GM23248 (cell line): ENCODE results near the gene CHMP3. TPM values are rescaled to one million over a fixed set of nuclear protein-coding genes. Genes with fewer than 3 reads are reported as not detected.

ENCODE experiments used
- DNase-seq: peaks from one replicate; pipeline ENCODE4 v3.0.0-alpha.2; 2015
- H2AFZ ChIP-seq: fragments of 200-600 bp; sonication (generic); 2 replicates; pipeline ENCODE4 v1.6.1; 2016; ENCODE audit warnings: antibody characterized with exemption
- H3F3A ChIP-seq: fragments of 200-600 bp; sonication (generic); 2 replicates; pipeline ENCODE4 v1.6.1; 2016; ENCODE audit warnings: mild to moderate bottlenecking, antibody characterized with exemption, mixed run types; ENCODE audit not compliant: insufficient read depth
- H3K27ac ChIP-seq: fragments of 200-600 bp; sonication (generic); 2 replicates; pipeline ENCODE4 v1.5.1; 2016; ENCODE audit warnings: mild to moderate bottlenecking
- H3K27me3 ChIP-seq: fragments of 200-600 bp; sonication (generic); replicated peaks from 2 replicates; pipeline ENCODE4 v1.6.1; 2016; ENCODE audit warnings: mild to moderate bottlenecking; ENCODE audit not compliant: insufficient read depth
- H3K36me3 ChIP-seq: fragments of 200-600 bp; sonication (generic); 2 replicates; pipeline ENCODE4 v1.6.1; 2016; ENCODE audit warnings: low read depth, mild to moderate bottlenecking
- H3K4me1 ChIP-seq: fragments of 200-600 bp; sonication (generic); 2 replicates; pipeline ENCODE4 v1.6.1; 2016; ENCODE audit warnings: mild to moderate bottlenecking; ENCODE audit not compliant: insufficient read depth
- H3K4me2 ChIP-seq: fragments of 200-600 bp; sonication (generic); one replicate; pipeline ENCODE4 v1.6.1; 2016; ENCODE audit warnings: mild to moderate bottlenecking; ENCODE audit not compliant: unreplicated experiment
- H3K4me3 ChIP-seq: fragments of 200-600 bp; sonication (generic); 2 replicates; pipeline ENCODE4 v1.5.1; 2016; ENCODE audit warnings: mild to moderate bottlenecking
- H3K79me2 ChIP-seq: fragments of 200-600 bp; sonication (generic); 2 replicates; pipeline ENCODE4 v1.6.1; 2016; ENCODE audit warnings: mild to moderate bottlenecking; ENCODE audit not compliant: insufficient read depth
- H3K9ac ChIP-seq: fragments of 200-600 bp; sonication (generic); 2 replicates; pipeline ENCODE4 v1.6.1; 2016; ENCODE audit warnings: mild to moderate bottlenecking
- H3K9me2 ChIP-seq: fragments of 200-600 bp; sonication (generic); 2 replicates; pipeline ENCODE4 v1.6.1; 2016; ENCODE audit warnings: mixed run types, mild to moderate bottlenecking, moderate library complexity; ENCODE audit not compliant: insufficient read depth
- H3K9me3 ChIP-seq: fragments of 200-600 bp; sonication (generic); one replicate; pipeline ENCODE4 v1.6.1; 2017; ENCODE audit warnings: low read depth
- H4K20me1 ChIP-seq: fragments of 200-600 bp; sonication (generic); 2 replicates; pipeline ENCODE4 v1.6.0; 2016; ENCODE audit not compliant: insufficient read depth
- EZH2 ChIP-seq: fragments of 200-600 bp; sonication (generic); IDR thresholded peaks from 2 replicates; pipeline ENCODE4 v1.6.1; 2018; ENCODE audit warnings: antibody characterized with exemption, mild to moderate bottlenecking; ENCODE audit not compliant: insufficient read depth, poor library complexity, severe bottlenecking
- EZH2phosphoT487 ChIP-seq: fragments of 200-600 bp; sonication (generic); IDR thresholded peaks from 2 replicates; pipeline ENCODE4 v1.6.1; 2018; ENCODE audit warnings: antibody characterized with exemption, moderate library complexity, mild to moderate bottlenecking, low read depth; ENCODE audit not compliant: insufficient read depth
- WGBS, 2 experiments: methylation state at CpG; one replicate each; pipeline ENCODE4 v1.1.6; 2015 to 2017; ENCODE audit warnings: low lambda C conversion rate in 2 of 2, low coverage in 1 of 2; ENCODE audit errors: missing lambda C conversion rate in 2 of 2; 5-methylcytosine and 5-hydroxymethylcytosine counted together
- in situ Hi-C: fragments of 300-500 bp; cut with MboI; formaldehyde crosslinking; loops from 2 replicates; pipeline ENCODE4 v1.15.0; 2020
- polyA plus RNA-seq: library from polyadenylated mRNA; unstranded; fragments of >200 nt; fragmentation: Nextera tagmentation; extraction: Ambion mirVana; gene quantifications from 2 replicates; pipeline ENCODE4 v1.2.1, GENCODE V29; 2016
- total RNA-seq: library from RNA; depleted of rRNA; stranded (reverse); fragments of >200 nt; shearing (Covaris generic); gene quantifications from 2 replicates; pipeline ENCODE4 v1.2.3, GENCODE V29; 2014

Gene CHMP3
- total and polyA plus RNA-seq, 2 experiments from 2014 or later, result 74.5 to 81.2 TPM

DNA sequence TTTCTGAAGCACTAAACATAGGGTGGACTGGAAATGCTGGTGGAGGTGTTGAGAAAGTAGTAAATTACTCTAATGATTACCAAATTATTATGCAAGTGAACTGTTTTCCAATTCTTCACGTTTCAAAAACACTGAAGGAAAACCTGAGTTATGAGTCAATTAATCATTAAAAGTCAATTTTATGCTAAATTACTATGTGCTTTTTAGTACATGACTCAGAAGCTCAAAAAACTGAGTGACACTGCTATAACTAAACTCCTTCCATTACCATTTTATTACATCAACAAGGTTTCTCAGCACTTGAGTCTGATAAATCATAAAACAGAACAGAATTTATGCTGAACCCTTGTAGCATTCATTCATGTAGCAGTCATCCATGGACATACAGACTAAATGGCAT, 20.4 kb downstream of the CHMP3 start:
- Histone ChIP-seq H3K9me3 (no peaks in the 10 kb centered on the region), H3K9me2 (no peaks in the 10 kb centered on the region), H3K4me3 (no peak overlapping the region), H3K9ac (no peak overlapping the region), H4K20me1 (no peaks in the 10 kb centered on the region), H3K4me2 (no peak overlapping the region), H2AFZ (no peak overlapping the region), H3K36me3 (0 out of 2 replicates have a peak, but pooled peaks cover 3% of the 10 kb centered on the region), H3K27ac (no peak overlapping the region), H3K79me2 (0 out of 2 replicates have a peak, but pooled peaks cover 4% of the 10 kb centered on the region), H3K27me3 (no peaks in the 10 kb centered on the region), H3K4me1 (no peaks in the 10 kb centered on the region), H3F3A (no peaks in the 10 kb centered on the region)
- no peak for DNase-seq
- WGBS, 2 experiments, result 0 to 6% methylated on average over 1 of the region's 1 CpG
- TF ChIP-seq EZH2phosphoT487, result no peak
- TF ChIP-seq EZH2, result no peak
- in situ Hi-C loops, result no loop called here

DNA sequence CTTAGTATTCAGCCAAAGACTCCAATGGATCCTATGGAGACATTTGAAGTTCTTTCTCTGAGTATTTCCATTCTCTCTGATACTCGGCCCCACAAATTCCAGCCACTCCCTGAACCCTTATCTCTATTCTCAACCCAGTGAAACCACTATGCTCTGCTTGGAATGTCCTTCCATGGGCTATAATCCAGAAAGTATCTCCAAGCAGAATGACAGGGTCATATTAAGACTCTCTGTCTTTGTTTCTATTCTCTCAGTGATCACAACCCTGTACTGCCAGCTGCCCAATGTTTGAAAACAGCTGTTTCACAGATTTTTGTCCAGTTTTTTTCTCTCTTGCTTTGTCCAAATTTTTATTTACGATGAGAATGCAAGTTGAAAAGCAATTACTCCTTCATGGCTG, 21.9 kb downstream of the CHMP3 start:
- 19 to 23% methylated on average over 2 of the region's 2 CpGs for WGBS, 2 experiments
- H3K9me3 ChIP-seq, result no peaks in the 10 kb centered on the region
- no peaks in the 10 kb centered on the region for H3K27me3 ChIP-seq
- H3K9ac ChIP-seq, result no peak overlapping the region
- TF ChIP-seq EZH2 (no peak), EZH2phosphoT487 (no peak)
- no peaks in the 10 kb centered on the region for H4K20me1 ChIP-seq
- H2AFZ ChIP-seq, result no peak overlapping the region
- no peak for DNase-seq
- no peak overlapping the region for H3K27ac ChIP-seq
- 0 out of 2 replicates have a peak, but pooled peaks cover 4% of the 10 kb centered on the region for H3K79me2 ChIP-seq
- no peak overlapping the region for H3K4me2 ChIP-seq
- 0 out of 2 replicates have a peak, but pooled peaks cover 3% of the 10 kb centered on the region for H3K36me3 ChIP-seq
- no peaks in the 10 kb centered on the region for H3K9me2 ChIP-seq
- H3K4me3 ChIP-seq, result no peak overlapping the region
- H3K4me1 ChIP-seq, result no peaks in the 10 kb centered on the region
- in situ Hi-C loops, result no loop called here
- H3F3A ChIP-seq, result no peaks in the 10 kb centered on the region

DNA sequence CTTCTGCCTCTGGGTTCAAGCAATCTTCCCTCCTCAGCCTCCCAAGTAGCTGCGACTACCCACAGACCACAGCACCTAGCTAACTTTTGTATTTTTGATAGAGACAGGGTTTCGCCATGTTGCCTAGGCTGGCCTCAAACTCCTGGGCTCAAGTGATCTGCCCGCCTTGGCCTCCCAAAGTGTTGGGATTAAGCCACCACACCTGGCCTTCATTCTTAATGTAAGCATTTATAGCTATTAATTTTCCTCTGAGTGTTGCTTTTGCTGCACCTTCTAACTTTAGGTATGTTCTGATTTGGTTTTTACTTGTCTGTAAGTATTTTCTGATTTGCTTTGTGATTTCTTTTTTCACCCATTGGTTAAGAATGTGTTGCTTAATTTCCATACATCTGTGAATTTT, 29.7 kb downstream of the CHMP3 start:
- in situ Hi-C loops, result no loop called here
- H3K36me3 ChIP-seq, result peaks cover under 1% of the 10 kb centered on the region

DNA sequence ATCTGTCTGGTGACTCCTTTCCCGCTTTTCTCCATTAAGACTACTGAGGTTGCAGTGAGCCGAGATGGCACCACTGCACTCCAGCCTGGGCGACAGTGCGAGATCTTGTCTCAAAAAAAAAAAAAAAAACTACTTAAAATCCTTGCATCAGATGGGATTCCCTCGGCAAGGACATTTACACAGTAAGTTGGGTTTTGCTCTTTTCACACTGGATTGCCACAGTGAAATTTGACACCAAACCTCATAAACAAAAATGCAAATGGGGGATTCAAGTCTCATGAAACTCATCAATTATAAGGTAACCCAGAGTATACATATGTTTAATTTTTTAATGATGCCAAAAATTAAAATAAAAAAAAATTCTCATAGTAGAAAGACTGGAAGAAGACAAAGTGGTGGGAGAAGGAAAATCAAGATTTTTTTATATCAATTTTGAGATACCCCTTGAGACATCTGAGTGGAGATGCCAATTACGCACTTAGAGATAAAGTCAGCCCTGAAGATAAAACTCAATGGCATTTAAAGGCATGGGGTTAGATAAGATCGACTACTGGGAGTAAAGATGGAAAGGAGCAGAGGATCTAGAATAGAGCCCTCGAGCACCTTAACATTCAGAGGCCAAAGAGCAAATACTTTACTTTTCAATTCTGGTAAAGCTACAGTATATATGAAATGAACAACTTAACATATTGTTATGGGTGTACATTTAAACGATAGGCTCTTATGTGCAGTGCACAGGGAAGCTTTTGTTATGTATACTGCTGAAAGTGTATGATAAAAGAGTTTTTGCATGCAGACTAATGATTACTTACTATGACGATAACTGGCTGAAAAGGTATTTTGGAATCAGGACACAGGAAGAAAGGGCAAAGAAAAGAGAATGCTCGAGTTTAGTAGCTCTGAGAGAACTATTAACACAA, 37.6 kb downstream of the CHMP3 start:
- Histone ChIP-seq H3K27ac (no peak overlapping the region), H3K4me3 (no peak overlapping the region), H3K36me3 (peaks cover 16% of the 10 kb centered on the region; the same call in 1 of the 2 replicates), H3K9ac (no peak overlapping the region), H4K20me1 (no peaks in the 10 kb centered on the region), H3K4me1 (no peaks in the 10 kb centered on the region), H3K4me2 (no peak overlapping the region), H3K79me2 (no peaks in the 10 kb centered on the region), H3K9me3 (no peaks in the 10 kb centered on the region), H3K9me2 (no peaks in the 10 kb centered on the region), H3K27me3 (no peaks in the 10 kb centered on the region), H3F3A (no peaks in the 10 kb centered on the region), H2AFZ (no peak overlapping the region)
- no peak for DNase-seq
- 91 to 93% methylated on average over 11 of the region's 11 CpGs for WGBS, 2 experiments
- TF ChIP-seq EZH2phosphoT487, result no peak
- TF ChIP-seq EZH2, result no peak
- in situ Hi-C loops, result no loop called here

More for the DNA sequence above, 29.7 kb downstream of the CHMP3 start:
- H3K27ac ChIP-seq, result no peak overlapping the region
- no peak overlapping the region for H3K4me2 ChIP-seq
- H3K27me3 ChIP-seq, result no peaks in the 10 kb centered on the region
- TF ChIP-seq EZH2, result no peak
- no peaks in the 10 kb centered on the region for H3K9me2 ChIP-seq
- no peaks in the 10 kb centered on the region for H3K9me3 ChIP-seq
- no peaks in the 10 kb centered on the region for H3F3A ChIP-seq
- no peaks in the 10 kb centered on the region for H3K4me1 ChIP-seq
- H3K4me3 ChIP-seq, result no peak overlapping the region
- H3K9ac ChIP-seq, result no peak overlapping the region
- H2AFZ ChIP-seq, result no peak overlapping the region
- H3K79me2 ChIP-seq, result no peaks in the 10 kb centered on the region
- 94 to 100% methylated on average over 3 of the region's 3 CpGs for WGBS, 2 experiments
- DNase-seq, result no peak
- no peaks in the 10 kb centered on the region for H4K20me1 ChIP-seq
